Measurements from ENCODE around the gene HTRA3. TPM values are rescaled to one million over a fixed set of nuclear protein-coding genes. Genes with fewer than 3 reads are reported as not detected.

Gene HTRA3
- not detected for total RNA-seq

DNA sequence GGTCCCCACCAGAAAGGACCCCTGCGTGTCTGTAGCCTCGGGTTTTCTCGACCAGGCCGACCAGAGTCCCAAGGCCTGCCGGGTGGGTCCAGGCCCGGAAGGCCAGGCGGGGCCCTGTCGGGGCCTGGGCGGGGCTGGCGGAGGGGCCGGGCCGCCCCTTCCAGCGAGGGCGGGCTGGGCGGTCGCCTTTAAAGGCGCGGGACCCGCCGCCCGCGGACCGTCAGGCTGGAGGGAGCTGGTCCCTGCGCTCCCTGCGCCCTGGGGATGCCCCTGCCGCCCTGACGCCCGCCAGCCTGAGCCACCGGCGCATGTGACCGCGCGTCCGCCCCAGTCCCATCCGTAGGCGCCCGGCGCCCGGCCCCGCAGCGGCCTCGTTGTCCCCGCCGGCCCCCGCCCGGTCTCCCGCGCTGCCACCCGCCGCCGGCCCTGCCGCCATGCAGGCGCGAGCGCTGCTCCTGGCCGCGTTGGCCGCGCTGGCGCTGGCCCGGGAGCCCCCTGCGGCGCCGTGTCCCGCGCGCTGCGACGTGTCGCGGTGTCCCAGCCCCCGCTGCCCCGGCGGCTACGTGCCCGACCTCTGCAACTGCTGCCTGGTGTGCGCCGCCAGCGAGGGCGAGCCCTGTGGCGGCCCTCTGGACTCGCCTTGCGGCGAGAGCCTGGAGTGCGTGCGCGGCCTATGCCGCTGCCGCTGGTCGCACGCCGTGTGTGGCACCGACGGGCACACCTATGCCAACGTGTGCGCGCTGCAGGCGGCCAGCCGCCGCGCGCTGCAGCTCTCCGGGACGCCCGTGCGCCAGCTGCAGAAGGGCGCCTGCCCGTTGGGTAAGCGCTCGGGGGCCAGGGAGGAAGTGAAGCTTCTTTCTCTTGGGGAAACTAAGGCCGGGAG lies at the start of gene HTRA3:
Gene HTRA3, plus strand, starts transcription at position 220 of the 883 bp plus-strand sequence. Its CDS starts 215 bp downstream, at position 435.
- peaks cover 32% of the 10 kb centered on the region for H3K27me3 Mint-ChIP-seq
- CTCF ChIA-PET, result interaction anchor here (1.2 kb wide), 1 partner anchor 28 kb away, joined by 5 read pairs; no protein-coding TSS in a partner anchor
- H3K4me3 Mint-ChIP-seq, result no peak within 1 kb of the TSS
- H3K4me1 Mint-ChIP-seq, result no peaks in the 10 kb centered on the region
- POLR2A ChIA-PET, result no interaction called here
- DNase-seq (no peak), ATAC-seq (no peak)
- no peaks in the 10 kb centered on the region for H3K9me3 Mint-ChIP-seq (ENCODE audit: low read depth)
- intact Hi-C loops (cut with DNase I, micrococcal nuclease), result no loop called here
- H3K27ac Mint-ChIP-seq, result no peak within 1 kb of the TSS
- H3K36me3 Mint-ChIP-seq (ENCODE audit: low read depth), result no peaks in the 10 kb centered on the region

DNA sequence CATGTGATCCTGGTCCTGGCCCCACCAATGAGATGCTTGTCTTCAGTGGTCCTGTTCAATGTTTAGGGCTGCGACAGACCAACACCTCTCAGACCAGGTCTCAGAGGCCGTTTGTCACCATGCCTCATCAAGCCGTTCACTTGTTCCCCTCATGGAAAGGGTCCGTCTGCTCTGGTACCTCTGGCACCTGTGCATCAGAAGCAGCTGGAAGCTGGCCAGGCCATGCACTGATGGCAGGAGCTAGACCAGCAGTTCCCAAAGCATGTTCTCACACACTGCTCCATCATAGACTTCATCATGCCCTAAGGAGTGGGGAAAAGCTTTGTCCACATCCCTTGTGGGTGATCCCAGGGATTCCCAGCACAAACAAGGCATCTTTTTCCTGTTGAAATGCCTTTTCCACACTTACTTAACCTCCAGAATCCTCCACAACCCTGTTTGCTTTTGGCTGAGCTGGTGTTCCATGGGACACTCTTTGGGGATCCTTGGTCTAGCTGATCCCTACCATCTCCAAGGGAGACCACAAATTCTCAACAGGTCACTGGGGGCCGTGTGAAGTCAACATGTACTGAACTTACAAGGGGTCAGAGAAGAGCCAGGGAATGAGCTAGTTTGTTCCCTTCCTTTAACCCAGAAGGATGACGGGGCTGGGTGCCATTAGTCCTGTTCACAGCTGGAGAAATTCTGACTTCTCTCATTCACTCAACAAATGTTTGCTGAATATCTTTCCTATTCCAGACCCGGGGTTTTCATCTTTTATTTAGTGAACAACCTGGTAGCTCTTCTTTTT lies 48.7 kb upstream of the HTRA3 start:
- ChIA-PET POLR2A (no interaction called here), CTCF (interaction anchor here (0.6 to 1.5 kb wide), 7 partner anchors 14 to 1717 kb away, joined by 3 to 4 read pairs (median 3); no protein-coding TSS in a partner anchor)
- Mint-ChIP-seq H3K36me3 (ENCODE audit: low read depth) (peaks cover 20% of the 10 kb centered on the region), H3K27ac (no peak overlapping the region), H3K4me1 (peaks cover 26% of the 10 kb centered on the region), H3K27me3 (no peaks in the 10 kb centered on the region), H3K4me3 (no peak overlapping the region), H3K9me3 (ENCODE audit: low read depth) (no peaks in the 10 kb centered on the region)
- ATAC-seq (no peak), DNase-seq (no peak)
- intact Hi-C loops (cut with DNase I, micrococcal nuclease), result no loop called here

DNA sequence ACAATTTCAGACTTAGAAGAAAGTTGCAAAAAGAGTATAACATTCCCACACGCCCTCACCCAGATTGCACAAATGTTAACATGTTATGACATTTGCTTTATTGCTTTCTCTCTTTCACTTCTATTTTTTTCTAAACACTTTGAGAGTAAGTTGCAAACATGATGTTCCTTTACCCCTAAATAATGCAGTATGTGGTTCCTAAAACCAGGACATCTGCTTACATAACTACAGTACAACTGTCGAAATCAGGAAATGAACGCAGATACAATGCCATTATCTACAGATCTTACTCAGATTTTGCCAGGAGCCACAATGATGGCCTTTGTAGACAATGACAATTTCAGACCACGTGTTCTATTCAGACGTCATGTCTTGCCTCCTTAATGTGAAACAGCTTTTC lies 48.1 kb upstream of the HTRA3 start:
- POLR2A ChIA-PET, result no interaction called here
- H3K4me1 Mint-ChIP-seq, result peaks cover 28% of the 10 kb centered on the region
- H3K4me3 Mint-ChIP-seq, result no peak overlapping the region
- H3K27me3 Mint-ChIP-seq, result no peaks in the 10 kb centered on the region
- no peak for DNase-seq
- intact Hi-C loops (cut with DNase I, micrococcal nuclease), result no loop called here
- CTCF ChIA-PET, result interaction anchor here (0.6 to 1.5 kb wide), 6 partner anchors 14 to 386 kb away, joined by 3 to 4 read pairs (median 3); no protein-coding TSS in a partner anchor
- no peaks in the 10 kb centered on the region for H3K9me3 Mint-ChIP-seq (ENCODE audit: low read depth)
- peak; percentile 82 for ATAC-seq
- H3K36me3 Mint-ChIP-seq (ENCODE audit: low read depth), result peaks cover 21% of the 10 kb centered on the region
- no peak overlapping the region for H3K27ac Mint-ChIP-seq

DNA sequence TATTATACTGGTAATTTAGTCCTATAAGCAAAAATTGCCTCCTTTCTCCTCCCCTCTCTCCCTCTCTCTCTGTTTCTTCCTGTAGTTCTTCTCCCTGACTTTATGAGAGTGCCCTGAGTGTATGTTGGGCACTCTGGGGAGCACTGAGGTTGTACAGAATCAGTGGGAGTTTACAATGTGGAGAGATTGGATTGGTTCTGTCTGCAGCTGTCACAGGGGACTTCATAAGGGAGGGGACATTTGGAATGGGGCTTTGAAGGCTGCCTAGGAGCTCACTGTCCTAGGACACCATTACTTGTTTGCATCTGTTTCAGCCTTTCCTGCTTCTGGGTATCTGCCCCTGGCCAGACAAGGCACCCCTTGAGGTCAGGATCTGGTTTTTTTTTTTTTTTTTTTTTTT lies 47.6 kb upstream of the HTRA3 start:
- CTCF ChIA-PET, result interaction anchor here (0.7 to 1.3 kb wide), 2 partner anchors 20 to 385 kb away, joined by 3 to 4 read pairs; no protein-coding TSS in a partner anchor
- Mint-ChIP-seq H3K36me3 (ENCODE audit: low read depth) (peaks cover 24% of the 10 kb centered on the region), H3K27ac (no peak overlapping the region), H3K4me1 (peaks cover 28% of the 10 kb centered on the region), H3K27me3 (no peaks in the 10 kb centered on the region), H3K9me3 (ENCODE audit: low read depth) (no peaks in the 10 kb centered on the region), H3K4me3 (no peak overlapping the region)
- no peak for ATAC-seq
- DNase-seq, result no peak
- POLR2A ChIA-PET, result no interaction called here
- intact Hi-C loops (cut with DNase I, micrococcal nuclease), result no loop called here

DNA sequence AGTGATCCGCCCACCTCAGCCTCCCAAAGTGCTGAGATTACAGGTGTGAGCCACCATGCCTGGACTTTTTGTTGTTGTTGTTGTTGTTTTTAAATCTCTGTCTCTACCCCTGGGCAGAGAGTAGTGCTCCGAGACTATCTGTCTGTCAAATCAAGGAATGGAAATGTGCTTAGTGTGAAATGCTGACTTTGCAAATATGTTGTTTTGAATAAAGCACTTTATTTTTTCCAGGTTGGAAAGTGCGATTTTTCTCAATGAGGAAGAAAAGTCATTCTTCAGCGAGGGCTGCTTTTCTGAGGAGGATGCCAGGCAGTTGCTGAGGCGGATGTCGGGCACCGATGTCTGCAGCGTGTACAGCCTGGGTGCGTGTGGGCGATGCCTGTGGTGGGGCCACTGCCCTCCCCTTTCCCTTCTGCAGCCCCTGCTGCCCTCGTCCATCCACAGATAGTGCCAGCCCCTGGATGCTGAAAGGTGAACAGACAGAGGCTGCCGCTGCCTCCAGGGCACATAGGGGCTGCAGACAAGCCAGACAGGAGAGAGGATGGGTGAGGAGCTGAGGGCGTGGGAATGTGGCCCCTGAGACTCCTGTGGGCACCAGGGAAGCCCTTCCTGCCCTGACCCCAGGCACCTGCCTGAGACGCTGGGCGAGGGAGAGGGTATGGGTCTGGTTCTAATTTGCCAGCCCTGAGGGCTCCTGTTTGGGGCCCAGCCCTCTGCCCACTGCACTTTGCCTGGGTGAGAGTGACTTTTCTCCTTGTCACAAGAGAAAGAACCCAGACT lies 46.8 kb upstream of the HTRA3 start:
- Mint-ChIP-seq H3K9me3 (ENCODE audit: low read depth) (no peaks in the 10 kb centered on the region), H3K4me3 (no peak overlapping the region), H3K27me3 (no peaks in the 10 kb centered on the region), H3K36me3 (ENCODE audit: low read depth) (peaks cover 24% of the 10 kb centered on the region), H3K27ac (no peak overlapping the region), H3K4me1 (peaks cover 28% of the 10 kb centered on the region)
- intact Hi-C loops (cut with DNase I, micrococcal nuclease), result no loop called here
- DNase-seq (no peak), ATAC-seq (no peak)
- ChIA-PET CTCF (no interaction called here), POLR2A (no interaction called here)

DNA sequence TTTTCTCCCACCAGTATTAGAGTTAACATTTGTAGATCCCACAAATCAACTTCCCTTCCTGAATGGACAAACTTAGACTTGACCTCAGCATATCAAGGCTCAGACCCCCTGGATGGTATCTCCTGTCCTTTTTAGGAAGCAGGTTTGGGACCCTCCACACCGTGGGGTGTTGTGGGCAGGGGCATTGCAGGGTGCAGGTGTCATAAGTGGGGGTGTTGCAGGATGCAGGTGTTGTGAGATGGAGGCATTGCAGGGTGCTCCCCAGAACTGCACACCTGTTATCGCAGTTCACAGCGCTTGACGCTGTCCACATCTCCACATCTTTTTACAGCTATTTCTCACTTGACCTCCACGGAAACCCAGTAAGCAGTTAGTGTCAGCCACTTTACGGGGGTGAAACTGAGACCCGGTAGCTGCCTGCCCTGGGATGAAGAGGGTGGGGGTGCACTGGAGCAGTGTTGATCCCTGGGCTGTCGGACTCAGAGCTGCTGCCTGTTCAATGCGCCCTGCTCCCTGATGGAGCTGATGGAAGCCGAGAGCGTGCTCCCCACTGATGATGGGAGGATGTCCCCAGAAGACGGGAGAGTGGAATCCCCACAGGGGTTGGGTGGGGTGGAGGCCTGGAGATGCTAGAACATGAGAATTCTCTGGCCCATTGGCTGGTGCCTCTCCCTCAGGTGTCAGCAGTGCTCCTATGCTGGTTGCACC lies 45.1 kb upstream of the HTRA3 start:
- DNase-seq, result no peak
- intact Hi-C loops (cut with DNase I, micrococcal nuclease), result no loop called here
- Mint-ChIP-seq H3K27me3 (no peaks in the 10 kb centered on the region), H3K4me1 (peaks cover 43% of the 10 kb centered on the region), H3K4me3 (no peak overlapping the region), H3K9me3 (ENCODE audit: low read depth) (no peaks in the 10 kb centered on the region), H3K36me3 (ENCODE audit: low read depth) (peaks cover 24% of the 10 kb centered on the region), H3K27ac (no peak overlapping the region)
- no peak for ATAC-seq
- ChIA-PET POLR2A (no interaction called here), CTCF (interaction anchor here (1.2 kb wide), 1 partner anchor 48 kb away, joined by 4 read pairs; no protein-coding TSS in a partner anchor)

DNA sequence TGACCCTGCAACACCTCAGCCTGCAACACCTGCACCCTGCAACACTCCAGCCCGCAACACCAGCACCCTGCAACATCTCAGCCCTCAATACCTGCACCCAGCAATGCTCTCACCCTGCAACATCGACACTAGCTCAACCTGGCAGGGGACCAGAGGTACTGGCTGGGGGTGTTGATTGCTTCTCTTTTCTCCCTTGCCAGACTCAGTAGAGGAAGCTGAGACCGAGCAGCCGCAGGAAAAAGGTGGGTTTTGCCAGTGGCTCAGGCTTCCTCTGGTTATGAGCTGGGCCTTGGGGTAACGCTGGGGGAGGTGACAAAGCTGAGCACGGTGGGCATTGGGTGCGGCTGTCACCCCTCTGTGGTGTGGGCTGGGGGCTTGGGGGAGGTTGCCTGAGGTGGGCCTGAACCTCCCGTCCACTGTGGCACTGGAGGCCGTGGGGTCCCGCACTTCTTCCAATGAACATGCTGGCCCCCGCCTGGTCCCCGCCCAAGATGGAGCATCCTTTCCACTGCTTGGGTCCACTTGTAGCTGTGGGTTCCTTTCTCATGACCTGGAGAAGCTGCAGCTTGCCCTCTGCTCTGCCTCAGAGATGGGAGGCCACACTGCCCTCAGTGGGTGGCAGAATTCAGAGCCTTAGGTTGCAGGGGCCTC lies 44.5 kb upstream of the HTRA3 start:
- CTCF ChIA-PET, result no interaction called here
- no peaks in the 10 kb centered on the region for H3K27me3 Mint-ChIP-seq

DNA sequence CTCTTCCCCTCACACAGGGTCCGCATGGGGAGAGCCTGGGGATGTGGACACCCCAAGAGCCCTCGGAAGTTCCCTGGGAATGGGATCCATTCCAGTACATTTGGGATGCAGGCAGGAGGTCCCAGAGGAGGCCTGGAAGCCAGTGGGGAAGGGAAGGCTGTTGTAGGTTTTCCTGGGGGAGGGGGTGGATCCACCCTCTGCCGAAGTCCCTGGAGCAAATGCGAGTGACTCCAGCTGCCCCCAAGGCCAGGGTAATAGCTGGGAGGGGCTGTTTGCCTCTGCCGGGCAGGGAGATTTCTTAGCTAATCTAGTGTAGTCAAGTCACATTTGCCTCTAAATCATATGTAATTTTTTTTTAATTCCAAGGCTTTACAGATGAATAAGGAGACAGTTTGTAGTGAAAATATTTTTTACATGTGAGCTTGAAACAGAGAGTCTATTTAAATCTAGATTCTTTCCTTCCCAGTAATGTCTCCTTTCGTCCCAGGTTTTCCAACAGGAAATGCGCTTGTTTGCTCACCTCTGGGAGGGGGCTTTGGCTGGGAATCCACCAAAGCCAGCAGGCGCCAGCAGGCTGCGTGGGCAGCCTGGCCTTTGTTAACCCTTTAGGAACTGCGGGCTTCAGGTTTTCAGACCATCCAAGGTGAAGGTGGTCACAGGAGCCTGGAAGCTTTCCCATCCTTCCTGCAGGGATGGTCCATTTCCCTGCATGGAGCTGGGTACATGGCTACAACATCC lies 43.7 kb upstream of the HTRA3 start:
- DNase-seq (no peak), ATAC-seq (no peak)
- Mint-ChIP-seq H3K4me1 (peaks cover 46% of the 10 kb centered on the region), H3K36me3 (ENCODE audit: low read depth) (peaks cover 21% of the 10 kb centered on the region), H3K9me3 (ENCODE audit: low read depth) (no peaks in the 10 kb centered on the region), H3K4me3 (no peak overlapping the region), H3K27ac (no peak overlapping the region), H3K27me3 (no peaks in the 10 kb centered on the region)
- intact Hi-C loops (cut with DNase I, micrococcal nuclease), result no loop called here
- CTCF ChIA-PET, result interaction anchor here (1.0 kb wide), 1 partner anchor 16 kb away, joined by 3 read pairs; no protein-coding TSS in a partner anchor
- POLR2A ChIA-PET, result no interaction called here

More for the DNA sequence above, 44.5 kb upstream of the HTRA3 start:
- DNase-seq (no peak), ATAC-seq (no peak)
- Mint-ChIP-seq H3K4me1 (peaks cover 46% of the 10 kb centered on the region), H3K9me3 (ENCODE audit: low read depth) (no peaks in the 10 kb centered on the region), H3K4me3 (no peak overlapping the region), H3K27ac (no peak overlapping the region), H3K36me3 (ENCODE audit: low read depth) (peaks cover 21% of the 10 kb centered on the region)
- intact Hi-C loops (cut with DNase I, micrococcal nuclease), result no loop called here
- POLR2A ChIA-PET, result no interaction called here

DNA sequence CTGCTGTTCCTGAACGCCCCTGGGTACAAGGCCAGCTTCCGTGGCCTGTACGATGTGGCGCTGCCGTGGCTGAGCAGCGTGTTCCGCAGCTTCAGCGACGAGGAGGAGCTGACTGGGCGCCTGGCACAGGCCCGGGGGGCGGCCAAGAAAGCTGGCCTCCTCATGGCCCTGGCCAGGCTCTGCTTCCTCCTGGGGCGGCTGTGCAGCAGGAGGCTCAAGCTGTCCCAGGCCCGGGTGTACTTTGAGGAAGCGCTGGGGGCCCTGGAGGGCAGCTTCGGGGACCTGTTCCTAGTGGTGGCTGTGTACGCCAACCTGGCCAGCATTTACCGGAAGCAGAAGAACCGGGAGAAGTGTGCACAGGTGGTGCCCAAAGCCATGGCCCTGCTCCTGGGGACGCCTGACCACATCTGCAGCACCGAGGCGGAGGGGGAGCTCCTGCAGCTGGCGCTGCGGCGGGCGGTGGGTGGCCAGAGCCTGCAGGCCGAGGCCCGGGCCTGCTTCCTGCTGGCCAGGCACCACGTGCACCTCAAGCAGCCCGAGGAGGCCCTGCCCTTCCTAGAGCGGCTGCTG lies 42.3 kb upstream of the HTRA3 start:
- POLR2A ChIA-PET, result no interaction called here
- ATAC-seq, result no peak
- DNase-seq, result no peak
- no peak overlapping the region for H3K4me3 Mint-ChIP-seq
- CTCF ChIA-PET, result interaction anchor here (0.6 kb wide), 1 partner anchor 25 kb away, joined by 3 read pairs; no protein-coding TSS in a partner anchor
- no peaks in the 10 kb centered on the region for H3K27me3 Mint-ChIP-seq
- H3K9me3 Mint-ChIP-seq (ENCODE audit: low read depth), result no peaks in the 10 kb centered on the region
- intact Hi-C loops (cut with DNase I, micrococcal nuclease), result no loop called here
- H3K36me3 Mint-ChIP-seq (ENCODE audit: low read depth), result peaks cover 23% of the 10 kb centered on the region
- H3K27ac Mint-ChIP-seq, result no peak overlapping the region
- peaks cover 34% of the 10 kb centered on the region for H3K4me1 Mint-ChIP-seq

All from activated CD4-positive, alpha-beta T cell treated with anti-CD3 and anti-CD28 coated beads for 36 hours (primary cell).